Body of pancreas (tissue), 4 donors: ENCODE data around the gene WDR27.

Source experiments
- POLR2A ChIP-seq, 3 donors: fragments of 450-650 bp; IDR thresholded peaks; one replicate each; pipeline ENCODE4 v1.6.1; 2016; ENCODE audit warnings: antibody characterized with exemption in 3 of 3, mild to moderate bottlenecking in 2 of 3
- TF ChIP-seq, protein P1 (sequence below), 7 experiments: fragments of 450-650 bp in 4 of 7; fragments of 200-600 bp in 3 of 7; sonication (generic) in 3 of 7; IDR thresholded peaks; one replicate each; pipeline ENCODE4 v1.5.1; 2016 to 2019; ENCODE audit warnings: antibody characterized with exemption in 7 of 7

- TF ChIP-seq, protein P1, sequence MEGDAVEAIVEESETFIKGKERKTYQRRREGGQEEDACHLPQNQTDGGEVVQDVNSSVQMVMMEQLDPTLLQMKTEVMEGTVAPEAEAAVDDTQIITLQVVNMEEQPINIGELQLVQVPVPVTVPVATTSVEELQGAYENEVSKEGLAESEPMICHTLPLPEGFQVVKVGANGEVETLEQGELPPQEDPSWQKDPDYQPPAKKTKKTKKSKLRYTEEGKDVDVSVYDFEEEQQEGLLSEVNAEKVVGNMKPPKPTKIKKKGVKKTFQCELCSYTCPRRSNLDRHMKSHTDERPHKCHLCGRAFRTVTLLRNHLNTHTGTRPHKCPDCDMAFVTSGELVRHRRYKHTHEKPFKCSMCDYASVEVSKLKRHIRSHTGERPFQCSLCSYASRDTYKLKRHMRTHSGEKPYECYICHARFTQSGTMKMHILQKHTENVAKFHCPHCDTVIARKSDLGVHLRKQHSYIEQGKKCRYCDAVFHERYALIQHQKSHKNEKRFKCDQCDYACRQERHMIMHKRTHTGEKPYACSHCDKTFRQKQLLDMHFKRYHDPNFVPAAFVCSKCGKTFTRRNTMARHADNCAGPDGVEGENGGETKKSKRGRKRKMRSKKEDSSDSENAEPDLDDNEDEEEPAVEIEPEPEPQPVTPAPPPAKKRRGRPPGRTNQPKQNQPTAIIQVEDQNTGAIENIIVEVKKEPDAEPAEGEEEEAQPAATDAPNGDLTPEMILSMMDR (IDR thresholded peaks at IDR 0.05), result no peak
- no peak for TF ChIP-seq POLR2A (IDR thresholded peaks at IDR 0.05)
These were observed 39.5 kb upstream of the WDR27 start for GRCh38 chr6:169741344-169741743.
